DLD1 (cell line): ENCODE results near the gene BMP7.

Experiments
- in situ Hi-C: cut with HindIII; loops from 2 replicates; pipeline ENCODE4 v1.10.0; 2017; ENCODE audit warnings: low sequenced_read_pairs

BMP7 gene

DNA sequence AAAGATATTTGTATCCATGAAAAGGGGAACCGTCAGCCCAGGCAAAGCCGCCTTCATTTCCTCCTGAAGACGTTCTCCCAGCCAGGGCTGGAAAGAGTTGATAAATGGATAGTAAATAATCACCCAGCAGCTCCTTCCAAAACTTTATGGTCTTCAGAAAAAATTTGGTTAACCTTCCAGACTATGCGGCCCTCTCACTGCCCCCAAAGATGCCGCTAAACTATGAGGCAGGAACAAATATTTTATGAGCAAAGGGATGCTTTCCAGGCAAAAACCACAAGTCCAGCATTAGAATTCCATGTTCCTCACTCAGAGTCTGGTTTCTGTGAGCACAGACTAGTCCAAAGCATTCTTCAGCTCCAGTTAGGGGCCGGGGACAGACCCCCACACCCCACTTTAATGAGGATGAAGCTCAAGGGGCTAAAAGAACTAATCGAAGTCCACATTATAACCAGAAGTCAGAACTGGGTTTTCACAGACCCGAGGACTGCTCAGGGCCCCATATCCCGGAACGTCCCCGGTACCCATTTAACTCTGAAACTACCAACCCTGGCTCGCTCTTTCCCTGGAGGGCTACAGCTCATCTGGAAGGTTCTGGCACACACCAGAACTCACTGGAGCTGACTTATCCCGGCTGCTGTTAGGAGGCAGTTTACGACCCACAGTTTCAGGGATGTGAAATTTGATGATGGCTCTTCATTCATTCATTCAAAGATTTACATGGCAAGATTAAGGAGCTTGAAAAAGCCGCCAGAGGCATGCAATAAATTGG lies 29.4 kb downstream of the BMP7 start:
- in situ Hi-C loops, result no loop called here

DNA sequence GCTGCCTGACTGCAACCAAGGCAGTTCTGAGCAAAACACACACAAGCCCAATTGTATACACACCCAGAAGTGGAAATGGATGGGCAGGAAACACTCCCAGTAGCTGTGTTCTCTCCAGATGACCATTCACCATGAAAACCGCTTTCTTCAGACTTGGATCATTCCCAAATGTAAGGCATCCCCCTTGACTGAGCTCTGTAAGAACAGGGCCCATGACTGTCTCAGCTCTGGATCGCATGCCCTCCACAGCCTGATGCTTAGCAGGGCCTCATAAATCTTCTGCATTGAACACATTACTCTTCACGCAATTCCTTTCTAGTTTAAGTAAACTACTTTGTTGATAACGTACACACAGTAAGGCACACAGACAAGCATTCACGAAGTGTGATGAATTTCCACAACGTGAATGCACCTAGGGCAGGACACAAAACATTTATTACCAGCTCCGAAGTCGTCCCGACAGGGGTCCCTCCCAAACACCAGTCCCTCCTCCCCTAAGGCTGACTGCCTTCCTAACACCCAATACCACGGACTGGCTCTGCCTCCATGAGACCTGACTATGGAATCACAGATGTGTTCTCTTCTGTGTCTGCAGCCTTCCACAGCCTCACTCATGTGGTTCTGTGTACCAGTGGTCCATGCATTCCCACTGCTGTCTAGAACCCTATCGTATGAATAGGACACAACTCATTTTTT lies 31.7 kb downstream of the BMP7 start:
- in situ Hi-C loops, result no loop called here

DNA sequence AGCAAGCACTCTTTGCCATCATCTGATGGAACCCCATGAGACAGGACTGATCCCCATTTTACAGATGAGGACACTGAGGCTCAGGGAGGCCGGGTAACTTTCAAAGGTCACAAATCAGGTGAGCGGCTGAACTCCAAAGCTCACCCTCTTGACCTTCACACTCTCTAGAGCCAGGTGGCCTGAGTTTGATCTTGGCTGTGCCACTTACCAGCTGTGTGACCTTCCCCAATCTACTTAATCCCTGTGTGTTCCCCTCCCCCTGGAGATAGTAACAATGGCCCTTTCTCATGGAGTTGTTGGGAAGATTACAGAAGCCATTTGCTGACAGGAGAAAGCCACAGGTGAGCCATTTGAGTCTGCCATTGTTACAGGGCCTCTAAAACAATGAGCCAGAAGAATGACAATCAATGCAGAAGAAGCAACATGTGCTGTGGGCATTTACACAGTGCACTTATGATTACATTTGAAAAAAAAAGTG lies 34.5 kb downstream of the BMP7 start:
- in situ Hi-C loops, result no loop called here

DNA sequence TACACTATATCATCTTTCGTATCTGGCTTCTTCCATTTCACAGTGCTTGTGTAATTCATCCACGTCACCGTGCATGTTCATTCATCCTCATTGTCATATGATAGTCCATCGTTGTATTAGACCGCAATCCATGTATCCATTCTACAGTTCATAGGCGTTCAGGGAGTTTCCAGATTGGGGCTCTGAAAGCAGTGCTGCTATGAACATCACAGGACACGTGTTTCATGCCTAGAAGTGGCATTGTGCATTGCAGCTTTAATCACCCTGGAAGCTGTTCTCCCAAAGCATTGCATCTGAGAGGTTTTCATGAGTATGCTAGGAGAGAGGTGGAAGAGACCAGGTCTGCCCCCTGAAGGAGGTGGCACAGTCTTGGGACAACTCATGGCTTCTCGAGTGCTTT lies 35.3 kb downstream of the BMP7 start:
- in situ Hi-C loops, result no loop called here

GRCh38 chr20:57230247-57230646 lies 36.2 kb downstream of the BMP7 start:
- in situ Hi-C loops, result no loop called here

DNA sequence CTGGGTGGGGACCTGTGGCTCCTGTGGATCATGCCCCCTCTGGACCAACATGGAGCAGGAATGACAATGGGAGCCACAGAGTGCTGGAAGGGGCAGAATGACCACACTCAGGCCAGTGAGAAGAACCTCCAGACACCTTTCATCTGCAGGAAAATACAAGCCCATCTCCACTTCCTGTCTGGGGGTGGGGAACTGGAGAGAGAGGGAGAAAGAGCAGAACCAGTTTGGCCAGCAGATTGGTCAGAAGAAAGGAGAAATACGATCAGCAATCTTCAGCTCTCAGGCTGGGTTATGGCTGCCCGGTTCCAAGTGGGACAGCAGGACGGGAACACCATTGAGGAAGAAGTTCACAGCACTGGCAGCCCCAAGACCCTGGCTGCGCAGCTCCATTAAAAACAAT lies 37.0 kb downstream of the BMP7 start:
- in situ Hi-C loops, result no loop called here

DNA sequence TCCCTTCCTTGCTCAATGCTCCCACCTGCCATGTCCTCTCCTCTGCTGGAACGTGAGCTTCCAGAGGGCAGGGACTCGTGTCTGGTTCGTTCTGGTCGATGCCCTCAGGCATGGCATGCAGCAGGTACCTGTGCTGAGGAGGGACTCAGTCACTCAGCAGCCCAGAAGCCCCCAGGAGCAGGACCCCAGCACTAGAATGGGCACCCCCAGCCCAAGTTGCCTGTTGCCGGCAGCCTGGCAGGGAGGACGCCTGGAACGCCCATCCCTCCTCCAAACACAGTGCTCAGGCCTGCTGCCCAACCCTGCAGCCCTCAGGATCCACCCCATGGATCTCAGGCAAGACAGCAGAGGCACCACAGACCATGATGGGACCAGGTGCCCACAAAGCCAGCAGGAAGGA lies 40.6 kb downstream of the BMP7 start:
- in situ Hi-C loops, result no loop called here

DNA sequence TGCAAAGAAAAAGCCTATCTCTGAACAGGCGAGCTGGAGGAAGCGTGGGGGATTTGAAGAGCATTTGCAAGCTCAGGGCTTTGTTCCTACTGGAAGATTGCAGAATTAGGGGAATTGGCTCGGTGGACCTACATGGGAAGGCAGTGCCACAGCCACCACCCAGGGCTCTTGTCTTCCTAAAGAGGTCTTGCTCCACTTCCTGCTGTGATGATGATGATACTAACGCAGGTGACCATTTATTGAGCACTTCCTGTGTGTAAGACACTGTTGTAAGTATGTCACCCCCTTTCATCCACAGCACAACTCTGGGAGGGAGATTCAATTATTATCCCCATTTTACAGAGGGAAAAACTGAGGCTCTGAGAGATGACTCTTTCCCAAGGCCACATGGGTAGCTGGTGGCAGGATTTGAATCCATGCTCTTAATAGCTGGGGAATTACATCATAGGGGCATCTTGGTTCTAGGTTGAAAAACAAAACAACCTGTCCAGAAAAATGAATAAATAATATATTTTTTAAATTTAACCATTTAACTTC lies 41.2 kb downstream of the BMP7 start:
- in situ Hi-C loops, result no loop called here

DNA sequence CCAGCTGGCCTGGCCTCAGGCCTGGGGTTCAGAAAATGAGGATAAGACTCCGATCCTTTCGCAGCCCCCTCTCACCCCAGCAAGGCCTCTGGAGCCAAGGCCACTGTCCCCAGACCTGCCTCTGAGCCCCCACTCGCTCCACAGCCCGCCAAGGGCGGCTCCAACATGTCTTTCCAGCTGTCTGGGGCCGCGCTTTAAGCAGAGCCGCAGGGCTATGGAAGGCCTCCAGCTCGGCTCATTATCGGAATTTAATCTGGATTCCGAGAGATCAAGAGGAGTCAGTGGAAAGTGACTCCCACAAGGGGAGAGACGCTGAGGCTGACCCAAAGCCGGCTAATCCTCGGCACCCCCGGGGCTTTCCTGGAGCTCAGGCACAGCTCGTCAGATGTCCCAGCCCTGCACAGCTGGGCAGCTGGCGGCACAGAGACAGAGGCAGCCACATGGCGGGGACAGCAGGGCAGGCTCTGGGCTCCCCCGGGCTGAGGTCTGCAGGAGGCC lies 41.8 kb downstream of the BMP7 start:
- in situ Hi-C loops, result no loop called here

DNA sequence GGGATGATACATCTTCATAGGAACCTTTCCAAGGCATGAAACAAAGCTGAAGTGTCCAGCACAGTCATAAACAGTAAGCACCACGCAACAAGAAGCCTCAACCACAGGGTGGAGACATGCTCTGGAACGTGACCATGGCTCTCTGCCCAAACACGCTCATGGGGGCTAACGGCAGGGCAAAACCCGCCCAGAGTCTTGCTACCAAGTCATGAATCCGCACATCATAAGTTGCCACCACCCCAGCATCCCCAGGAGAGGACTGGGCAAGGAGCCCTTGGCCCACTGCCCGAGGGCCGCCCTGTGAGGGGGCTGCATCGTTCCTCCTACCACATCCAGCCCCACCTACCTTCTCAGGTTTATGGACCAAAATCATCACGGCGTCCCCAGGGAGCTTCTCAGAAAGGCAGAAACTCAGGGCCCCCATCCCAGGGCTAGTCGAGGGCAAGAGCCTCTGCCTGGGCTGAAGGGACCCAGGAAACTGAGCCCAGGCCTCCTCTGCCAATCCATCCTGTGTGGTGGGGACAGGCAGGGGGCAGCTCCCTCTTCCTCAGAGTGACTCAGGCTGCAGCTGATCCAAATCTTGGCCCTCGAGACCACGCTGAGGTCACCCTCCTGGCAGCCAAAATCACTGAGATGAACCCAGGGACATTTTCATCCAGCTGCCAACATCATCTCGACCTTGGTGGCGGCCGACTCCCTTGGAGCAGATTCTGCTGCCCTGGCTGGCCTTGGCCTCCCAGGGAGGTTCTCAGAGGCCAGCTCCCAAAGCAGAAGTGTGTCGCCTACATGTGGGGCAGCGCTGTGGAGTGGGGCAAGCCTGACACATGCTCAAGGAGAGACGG lies 42.6 kb downstream of the BMP7 start:
- in situ Hi-C loops, result no loop called here

DNA sequence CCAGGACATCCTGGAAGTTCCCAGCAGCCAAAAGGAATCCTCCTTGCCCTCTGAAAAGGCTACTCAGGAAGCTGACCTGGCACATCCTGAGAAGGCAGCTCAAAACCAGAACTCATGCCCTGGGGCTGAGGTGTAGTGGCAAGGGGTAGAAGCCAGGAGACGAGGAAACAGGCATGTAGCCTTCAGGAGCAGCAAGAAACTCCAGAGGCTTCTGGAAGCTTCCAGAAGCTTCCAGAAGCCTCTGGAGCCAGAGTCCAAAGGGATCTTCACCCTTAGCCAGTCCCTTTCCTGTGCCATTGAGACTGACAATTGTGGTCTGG lies 43.9 kb downstream of the BMP7 start:
- in situ Hi-C loops, result no loop called here

GRCh38 chr20:57221916-57222630 lies 44.4 kb downstream of the BMP7 start:
- in situ Hi-C loops, result no loop called here

GRCh38 chr20:57220337-57221145 lies 45.9 kb downstream of the BMP7 start:
- in situ Hi-C loops, result no loop called here

DNA sequence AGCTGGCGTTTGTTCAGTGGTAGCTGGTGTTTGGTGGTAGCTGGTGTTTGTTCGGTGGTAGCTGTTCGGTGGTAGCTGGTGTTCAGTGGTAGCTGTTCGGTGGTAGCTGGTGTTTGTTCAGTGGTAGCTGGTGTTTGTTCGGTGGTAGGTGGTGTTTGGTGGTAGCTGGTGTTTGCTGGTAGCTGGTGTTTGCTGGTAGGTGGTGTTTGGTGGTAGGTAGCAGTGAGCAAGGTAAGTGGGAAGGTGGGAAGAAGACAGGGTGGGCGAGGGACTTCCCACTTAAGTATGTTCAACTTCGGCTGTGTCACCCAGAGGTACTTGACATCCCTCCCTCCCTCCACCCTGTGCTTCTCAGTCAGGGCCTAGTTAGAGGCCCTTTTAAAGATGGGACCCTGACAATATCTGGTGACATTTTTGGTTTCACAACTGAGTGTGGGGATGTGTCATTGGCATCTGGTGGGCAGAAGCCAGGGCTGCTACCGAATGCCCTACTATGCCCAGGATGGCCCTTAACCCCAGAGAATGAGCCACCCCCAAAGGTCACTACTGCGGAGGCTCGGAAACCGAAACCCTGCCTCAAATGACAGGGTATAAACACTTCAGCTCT lies 47.3 kb downstream of the BMP7 start:
- in situ Hi-C loops, result no loop called here

GRCh38 chr20:57218489-57218888 lies 48.0 kb downstream of the BMP7 start:
- in situ Hi-C loops, result no loop called here

- in situ Hi-C loops, result no loop called here
These were observed 48.6 kb downstream of the BMP7 start for GRCh38 chr20:57217802-57218201.

GRCh38 chr20:57216669-57217068 lies 49.8 kb downstream of the BMP7 start:
- in situ Hi-C loops, result no loop called here

DNA sequence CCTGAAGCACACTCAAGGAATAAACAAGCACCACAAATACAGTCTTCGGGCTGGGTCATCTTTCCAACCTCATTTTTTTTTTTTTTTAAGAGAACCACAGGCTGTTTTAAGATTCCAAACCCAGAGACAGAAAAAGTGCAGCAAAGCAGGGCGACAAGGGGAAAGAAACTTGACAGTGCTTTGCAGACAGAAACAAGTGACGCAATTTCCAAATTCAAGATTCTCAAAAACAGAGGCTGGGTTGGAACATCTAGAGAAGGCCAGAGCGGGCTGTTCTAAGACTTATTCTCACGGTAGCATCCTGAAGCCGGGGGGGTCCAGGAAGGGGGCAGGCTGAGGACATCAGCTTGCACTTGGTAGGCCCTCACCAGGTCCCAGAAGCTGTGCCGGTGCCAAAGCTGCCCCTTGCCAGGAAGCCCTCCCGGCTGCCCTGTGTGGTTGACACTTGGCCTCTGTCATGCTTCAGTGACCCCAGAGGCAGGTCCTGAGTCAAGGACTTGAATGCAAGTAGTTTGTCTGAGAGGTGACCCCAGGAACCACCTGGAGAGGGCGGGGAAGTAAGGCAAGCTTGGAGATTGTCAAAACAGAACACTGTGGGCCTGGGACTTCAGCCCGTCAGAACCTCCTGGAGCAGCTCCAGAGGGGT lies 50.5 kb downstream of the BMP7 start:
- in situ Hi-C loops, result no loop called here

DNA sequence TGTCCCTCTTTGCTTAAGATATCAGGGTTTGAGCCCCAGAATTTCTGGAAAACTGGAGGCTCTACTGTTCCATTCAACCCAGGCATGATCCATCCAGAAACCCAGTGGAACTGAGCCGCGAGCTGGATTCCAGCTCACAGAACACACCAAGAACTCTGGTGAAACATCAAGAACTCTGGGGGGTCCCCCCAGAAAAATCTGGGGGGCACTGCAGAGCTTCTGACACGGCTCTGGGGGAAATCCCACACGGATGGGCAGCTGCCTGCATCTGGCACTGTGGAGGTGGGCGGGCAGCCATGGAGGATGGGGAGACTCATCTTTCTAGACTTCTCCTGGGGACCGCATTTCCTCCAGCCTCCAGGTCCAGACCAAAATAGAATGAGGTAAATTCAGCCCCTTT lies 51.0 kb downstream of the BMP7 start:
- in situ Hi-C loops, result no loop called here
